Endodermal cell (in vitro differentiated cells): Measurements from ENCODE around the gene NAE1. TPM values are rescaled to one million over a fixed set of nuclear protein-coding genes. Genes with fewer than 3 reads are reported as not detected.

Experiments used
- DNase-seq: peaks from one replicate; pipeline ENCODE4 v3.0.0-alpha.2; 2017
- H3K27ac ChIP-seq: 2 replicates; pipeline ENCODE4 v1.5.1; 2013; ENCODE audit warnings: mild to moderate bottlenecking, low read depth, low read length, moderate library complexity
- H3K27me3 ChIP-seq: 2 replicates; pipeline ENCODE4 v1.6.1; 2013; ENCODE audit warnings: mild to moderate bottlenecking, low read length, moderate library complexity; ENCODE audit not compliant: insufficient read depth, control insufficient read depth, poor library complexity, severe bottlenecking
- H3K36me3 ChIP-seq: 2 replicates; pipeline ENCODE4 v1.7.0; 2013; ENCODE audit warnings: mild to moderate bottlenecking, low read length, moderate library complexity; ENCODE audit not compliant: control insufficient read depth, insufficient read depth
- H3K4me1 ChIP-seq: one replicate; pipeline ENCODE4 v1.7.0; 2013; ENCODE audit warnings: low read length; ENCODE audit not compliant: control insufficient read depth, insufficient read depth
- H3K4me3 ChIP-seq: 2 replicates; pipeline ENCODE4 v1.5.1; 2013; ENCODE audit warnings: mild to moderate bottlenecking, low read length, moderate library complexity
- H3K9ac ChIP-seq: 2 replicates; pipeline ENCODE4 v1.6.1; 2013; ENCODE audit warnings: mild to moderate bottlenecking, low read length, moderate library complexity; ENCODE audit not compliant: poor library complexity, severe bottlenecking; ENCODE audit errors: extremely low read depth
- H3K9me3 ChIP-seq: 2 replicates; pipeline ENCODE4 v1.6.1; 2013; ENCODE audit warnings: mild to moderate bottlenecking, low read length, moderate library complexity; ENCODE audit not compliant: control insufficient read depth
- H3K27ac Mint-ChIP-seq: 2 replicates; pipeline ENCODE4 v1.8.0; 2020; ENCODE audit warnings: mixed read lengths
- H3K27me3 Mint-ChIP-seq: 2 replicates; pipeline ENCODE4 v1.8.0; 2021; ENCODE audit warnings: mild to moderate bottlenecking, mixed read lengths; ENCODE audit not compliant: insufficient read depth
- H3K36me3 Mint-ChIP-seq: 2 replicates; pipeline ENCODE4 v1.8.0; 2020; ENCODE audit warnings: low read depth, mixed read lengths
- H3K4me1 Mint-ChIP-seq: 2 replicates; pipeline ENCODE4 v1.8.0; 2020; ENCODE audit warnings: mixed read lengths
- H3K4me3 Mint-ChIP-seq: 2 replicates; pipeline ENCODE4 v1.8.0; 2020; ENCODE audit warnings: mild to moderate bottlenecking, moderate library complexity, mixed read lengths
- H3K9me3 Mint-ChIP-seq: 2 replicates; pipeline ENCODE4 v1.8.0; 2020; ENCODE audit warnings: mild to moderate bottlenecking, mixed read lengths
- WGBS, 2 experiments: methylation state at CpG; one replicate each; pipeline versions ENCODE4 v1.1.5 to v1.1.7; 2013; ENCODE audit warnings: missing lambda C conversion rate in 2 of 2, mixed read lengths in 1 of 2; ENCODE audit not compliant: insufficient coverage in 1 of 2, insufficient read length in 1 of 2; 5-methylcytosine and 5-hydroxymethylcytosine counted together
- total RNA-seq, 2 donors: library from RNA; stranded (reverse); fragmentation: NEBNext Ultra II Directional in 1 of 2; extraction: Animal tissue kit (Norgen Biotek cat#: 25700) in 1 of 2; gene quantifications; 2 replicates in 1 of 2; 3 replicates in 1 of 2; pipeline ENCODE4 v1.2.1, GENCODE V29; 2021
- TF ChIP-seq, protein P1 (sequence below): fragments of 200-600 bp; sonication (generic); conservative IDR thresholded peaks from 2 replicates; pipeline ENCODE4 v1.5.0; 2021; ENCODE audit warnings: antibody characterized with exemption, mild to moderate bottlenecking

NAE1 gene
- total RNA-seq, 2 donors from 2014 or later = 129 to 166 TPM

DNA sequence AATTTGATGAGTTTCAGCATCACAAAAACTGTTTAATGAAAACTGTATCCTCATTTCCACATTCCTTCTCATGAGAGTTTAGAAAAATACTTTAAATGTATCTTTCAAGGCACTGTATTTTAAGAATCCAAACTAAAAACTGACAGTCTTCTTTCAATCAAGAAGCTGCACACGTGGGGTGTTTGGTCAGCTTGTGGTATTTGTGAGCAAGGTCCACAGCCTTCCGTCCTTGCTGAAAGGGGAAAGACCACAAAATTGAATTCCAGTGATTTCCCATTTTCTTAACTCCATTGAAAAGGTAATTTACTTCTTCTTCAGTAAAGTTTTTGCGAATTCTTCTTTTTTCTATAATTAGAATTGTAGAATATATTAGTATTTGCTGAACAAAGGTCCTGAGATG, 76.0 kb downstream of the NAE1 start:
- 84% methylated on average over 3 of the region's 3 CpGs; no CpG with 5 or more reads in 1 of the 2 experiments for WGBS, 2 experiments
- H3K36me3 ChIP-seq = peaks cover 2% of the 10 kb centered on the region
- peaks cover 13% of the 10 kb centered on the region for H3K27me3 Mint-ChIP-seq
- TF ChIP-seq, protein P1, sequence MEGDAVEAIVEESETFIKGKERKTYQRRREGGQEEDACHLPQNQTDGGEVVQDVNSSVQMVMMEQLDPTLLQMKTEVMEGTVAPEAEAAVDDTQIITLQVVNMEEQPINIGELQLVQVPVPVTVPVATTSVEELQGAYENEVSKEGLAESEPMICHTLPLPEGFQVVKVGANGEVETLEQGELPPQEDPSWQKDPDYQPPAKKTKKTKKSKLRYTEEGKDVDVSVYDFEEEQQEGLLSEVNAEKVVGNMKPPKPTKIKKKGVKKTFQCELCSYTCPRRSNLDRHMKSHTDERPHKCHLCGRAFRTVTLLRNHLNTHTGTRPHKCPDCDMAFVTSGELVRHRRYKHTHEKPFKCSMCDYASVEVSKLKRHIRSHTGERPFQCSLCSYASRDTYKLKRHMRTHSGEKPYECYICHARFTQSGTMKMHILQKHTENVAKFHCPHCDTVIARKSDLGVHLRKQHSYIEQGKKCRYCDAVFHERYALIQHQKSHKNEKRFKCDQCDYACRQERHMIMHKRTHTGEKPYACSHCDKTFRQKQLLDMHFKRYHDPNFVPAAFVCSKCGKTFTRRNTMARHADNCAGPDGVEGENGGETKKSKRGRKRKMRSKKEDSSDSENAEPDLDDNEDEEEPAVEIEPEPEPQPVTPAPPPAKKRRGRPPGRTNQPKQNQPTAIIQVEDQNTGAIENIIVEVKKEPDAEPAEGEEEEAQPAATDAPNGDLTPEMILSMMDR = no peak
- H3K36me3 Mint-ChIP-seq = peaks cover 6% of the 10 kb centered on the region
- H3K27ac ChIP-seq = no peak overlapping the region
- no peaks in the 10 kb centered on the region for H3K9me3 Mint-ChIP-seq
- H3K9me3 ChIP-seq = no peaks in the 10 kb centered on the region
- H3K27me3 ChIP-seq = peaks cover 5% of the 10 kb centered on the region
- H3K27ac Mint-ChIP-seq = no peak overlapping the region
- DNase-seq = no peak
- no peak overlapping the region for H3K4me3 Mint-ChIP-seq
- no peak overlapping the region for H3K4me3 ChIP-seq
- no peak overlapping the region for H3K9ac ChIP-seq
- H3K4me1 ChIP-seq = no peaks in the 10 kb centered on the region
- H3K4me1 Mint-ChIP-seq = peaks cover 8% of the 10 kb centered on the region

DNA sequence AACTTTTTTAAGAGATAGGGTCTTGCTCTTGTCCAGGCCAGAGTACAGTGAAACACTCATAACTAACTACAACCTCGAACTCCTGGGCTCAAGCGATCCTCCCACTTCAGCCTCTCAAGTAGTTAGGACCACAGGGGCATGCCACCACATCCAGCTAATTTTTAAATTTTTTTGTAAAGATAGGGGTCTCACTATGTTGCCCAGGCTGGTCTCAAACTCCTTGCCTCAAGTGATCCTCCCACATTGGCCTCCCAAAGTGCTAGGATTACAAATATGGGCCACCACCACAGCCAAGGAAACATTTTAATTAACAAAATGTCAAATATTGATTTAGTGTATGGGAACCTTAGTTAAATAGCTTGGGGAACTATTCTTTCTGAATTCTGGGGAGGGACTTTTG, 76.6 kb downstream of the NAE1 start:
- TF ChIP-seq, protein P1 = no peak
- DNase-seq = no peak
- WGBS, 2 experiments = 71% methylated on average over 2 of the region's 2 CpGs; no CpG with 5 or more reads in 1 of the 2 experiments
- Mint-ChIP-seq H3K36me3 (peaks cover 10% of the 10 kb centered on the region), H3K27me3 (peaks cover 13% of the 10 kb centered on the region), H3K27ac (no peak overlapping the region), H3K9me3 (no peaks in the 10 kb centered on the region), H3K4me1 (peaks cover 12% of the 10 kb centered on the region), H3K4me3 (no peak overlapping the region)
- H3K4me1 ChIP-seq = no peaks in the 10 kb centered on the region
- H3K27me3 ChIP-seq = peaks cover 5% of the 10 kb centered on the region
- no peaks in the 10 kb centered on the region for H3K9me3 ChIP-seq
- H3K4me3 ChIP-seq = no peak overlapping the region
- H3K27ac ChIP-seq = no peak overlapping the region
- peaks cover 8% of the 10 kb centered on the region for H3K36me3 ChIP-seq
- H3K9ac ChIP-seq = no peak overlapping the region

DNA sequence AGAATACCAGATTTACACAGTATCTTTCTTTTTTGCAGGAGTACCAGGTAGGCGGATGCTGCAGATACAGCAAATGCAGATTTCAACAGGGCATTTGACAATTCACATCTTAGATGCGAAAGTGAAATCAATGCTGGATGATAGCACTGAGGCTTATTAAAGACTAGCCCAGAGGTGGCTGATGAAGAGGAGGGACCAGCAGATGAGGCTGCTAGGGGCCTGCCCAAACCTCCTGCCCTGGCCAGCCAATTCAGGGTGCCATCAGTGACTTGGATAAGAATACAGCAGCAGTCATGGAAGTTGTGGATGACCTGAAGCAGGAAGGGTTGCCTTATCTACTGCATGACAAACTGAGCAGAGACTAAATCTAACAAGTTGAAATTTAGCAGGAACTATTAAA, 77.8 kb downstream of the NAE1 start:
- Mint-ChIP-seq H3K9me3 (no peaks in the 10 kb centered on the region), H3K27ac (no peak overlapping the region), H3K4me1 (peaks cover 16% of the 10 kb centered on the region), H3K36me3 (peaks cover 20% of the 10 kb centered on the region), H3K4me3 (no peak overlapping the region), H3K27me3 (peaks cover 13% of the 10 kb centered on the region)
- Histone ChIP-seq H3K9me3 (no peaks in the 10 kb centered on the region), H3K4me1 (no peaks in the 10 kb centered on the region), H3K9ac (no peak overlapping the region), H3K4me3 (no peak overlapping the region), H3K27ac (no peak overlapping the region), H3K36me3 (peaks cover 21% of the 10 kb centered on the region), H3K27me3 (peaks cover 5% of the 10 kb centered on the region)
- no peak for DNase-seq
- 92 to 100% methylated on average over 2 of the region's 2 CpGs for WGBS, 2 experiments
- TF ChIP-seq, protein P1 = no peak

Other genes starting within 250 kb of the NAE1 start
- gene CMTM3, start 226.3 kb downstream of the NAE1 start, total RNA-seq = 10 to 100 TPM; 44.2 to 48.5 TPM
- gene CMTM4, start 134.2 kb downstream of the NAE1 start, total RNA-seq = 10 to 100 TPM; 68.2 to 76.2 TPM
- gene DYNC1LI2, start 79.4 kb downstream of the NAE1 start, total RNA-seq = 10 to 100 TPM; 89.5 to 95.9 TPM
- gene TERB1, start 29.4 kb downstream of the NAE1 start, total RNA-seq = not detected
- gene CA7, start 13.4 kb upstream of the NAE1 start, total RNA-seq = not detected
- gene PDP2, start 49.5 kb upstream of the NAE1 start, total RNA-seq = 10 to 100 TPM; 23.1 to 31.5 TPM
- not detected for gene CDH16, start 87.9 kb upstream of the NAE1 start, total RNA-seq
- gene RRAD, start 94.6 kb upstream of the NAE1 start, total RNA-seq = under 1 TPM in 1 of 2 donors, not detected in 1; 0.55 TPM
- gene CIAO2B, start 103.4 kb upstream of the NAE1 start, total RNA-seq = 10 to 100 TPM; 70.2 to 87.7 TPM
- 10 to 100 TPM; 28.7 to 36.8 TPM for gene CES2, start 104.5 kb upstream of the NAE1 start, total RNA-seq
- 1 to 10 TPM; 2.7 to 3.8 TPM for gene CES3, start 130.3 kb upstream of the NAE1 start, total RNA-seq
- 1 to 10 TPM; 3.0 to 3.8 TPM for gene CES4A, start 157.6 kb upstream of the NAE1 start, total RNA-seq
- 10 to 100 TPM; 93.9 to 95.2 TPM for gene CBFB, start 198.2 kb upstream of the NAE1 start, total RNA-seq